GM10847 (cell line): ENCODE results near the gene IRF7.
A peak's percentile ranks its signal among the peaks of the same experiment; 100 is the strongest.

Experiments
- POLR2A ChIP-seq: IDR thresholded peaks from 2 replicates; pipeline ENCODE4 v1.6.1; 2011; ENCODE audit not compliant: insufficient read length; ENCODE audit errors: extremely low read depth

IRF7 gene

DNA sequence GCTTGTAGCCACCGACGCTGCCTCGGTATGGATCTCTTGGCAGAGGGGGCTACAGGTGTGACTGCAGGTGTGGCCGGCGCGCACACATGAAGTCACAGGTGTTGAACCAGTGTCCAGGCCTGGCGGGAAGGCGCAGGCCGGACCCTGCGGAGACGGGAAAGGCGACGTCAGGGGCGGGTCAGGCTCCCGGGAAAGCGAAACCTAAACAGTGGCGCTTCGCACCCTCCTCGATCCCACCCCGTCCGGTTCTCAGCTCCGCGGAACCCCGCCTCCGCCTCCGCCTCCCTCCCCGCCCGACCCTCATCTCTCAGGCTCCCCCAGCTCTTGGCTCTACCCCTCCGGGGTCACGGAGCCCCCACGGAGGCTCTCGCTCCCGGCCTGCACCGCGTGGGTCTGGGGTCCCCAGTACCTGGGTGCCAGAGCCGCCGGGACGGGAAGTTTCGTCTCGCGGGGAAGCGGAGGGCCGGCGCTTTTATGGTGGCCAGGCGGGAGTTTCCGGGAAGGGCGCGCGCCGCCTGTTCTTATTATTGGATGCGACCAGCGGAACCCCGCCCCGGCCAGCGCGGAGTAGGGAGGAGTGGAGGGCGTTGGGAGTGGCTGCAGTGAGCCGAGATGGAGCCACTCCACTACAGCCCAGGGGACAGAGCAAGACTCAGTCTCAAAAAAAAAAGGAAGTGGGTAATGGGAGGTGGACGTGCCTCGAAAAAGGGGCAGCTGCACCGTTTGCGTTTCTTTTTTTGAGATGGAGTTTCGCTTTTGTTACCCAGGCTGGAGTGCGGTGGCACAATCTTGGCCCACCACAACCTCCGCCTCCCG lies at the start of gene IRF7:
Gene IRF7 (minus strand): TSS at position 447 of the 816 bp plus-strand sequence. CDS start 586 bp downstream, outside the sequence.
- peak; percentile 98 for TF ChIP-seq POLR2A

DNA sequence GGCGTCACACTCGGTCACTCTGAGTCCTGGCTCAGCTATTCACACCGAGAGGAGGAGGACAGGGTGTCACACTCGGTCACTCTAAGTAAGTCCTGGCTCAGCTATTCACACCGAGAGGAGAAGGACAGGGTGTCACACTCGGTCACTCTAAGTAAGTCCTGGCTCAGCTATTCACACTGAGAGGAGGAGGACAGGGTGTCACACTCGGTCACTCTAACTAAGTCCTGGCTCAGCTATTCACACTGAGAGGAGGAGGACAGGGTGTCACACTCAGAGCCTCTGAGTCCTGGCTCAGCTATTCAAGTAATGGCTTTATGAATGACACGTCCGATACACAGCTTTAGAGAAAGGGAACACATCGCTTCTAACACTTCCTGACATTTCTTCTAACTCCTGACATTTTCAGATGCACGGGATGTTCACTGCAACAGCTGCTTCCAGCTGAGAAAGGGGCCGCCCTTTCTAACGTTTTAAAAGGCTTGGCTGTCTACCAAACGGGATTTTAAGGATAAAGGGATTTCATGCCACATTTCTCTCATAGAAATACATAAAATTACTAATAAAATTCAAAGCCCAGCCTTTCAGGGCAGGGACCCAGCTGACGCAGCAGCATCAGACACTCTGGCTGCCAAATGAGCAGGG lies 49.4 kb upstream of the IRF7 start:
- no peak for TF ChIP-seq POLR2A

DNA sequence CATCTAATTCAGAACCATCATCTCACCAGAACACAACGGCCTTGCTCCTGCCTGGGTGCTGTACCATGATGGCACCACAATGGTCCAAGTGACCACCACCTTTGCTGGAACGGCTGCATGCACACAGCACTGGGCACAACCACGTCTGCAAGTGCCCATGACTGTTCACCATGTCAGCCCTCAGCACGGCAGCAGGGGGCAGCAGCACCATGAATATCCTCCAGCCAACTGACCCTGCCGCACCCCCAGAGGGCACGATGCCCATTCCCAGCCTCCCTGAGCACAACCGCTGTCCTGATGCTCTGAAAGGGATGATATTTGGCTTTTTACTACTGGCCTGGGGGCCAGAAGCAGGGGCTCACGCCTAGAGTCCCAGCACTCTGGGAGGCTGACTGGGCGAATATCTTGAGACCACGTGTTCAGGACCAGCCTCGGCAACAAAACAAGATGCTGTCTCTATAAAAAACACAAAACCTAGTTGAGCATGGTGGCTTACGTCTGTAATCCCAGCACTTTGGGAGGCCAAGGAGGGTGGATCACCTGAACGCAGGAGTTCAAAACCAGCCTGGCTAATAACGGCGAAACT lies 47.0 kb upstream of the IRF7 start:
- TF ChIP-seq POLR2A = no peak

DNA sequence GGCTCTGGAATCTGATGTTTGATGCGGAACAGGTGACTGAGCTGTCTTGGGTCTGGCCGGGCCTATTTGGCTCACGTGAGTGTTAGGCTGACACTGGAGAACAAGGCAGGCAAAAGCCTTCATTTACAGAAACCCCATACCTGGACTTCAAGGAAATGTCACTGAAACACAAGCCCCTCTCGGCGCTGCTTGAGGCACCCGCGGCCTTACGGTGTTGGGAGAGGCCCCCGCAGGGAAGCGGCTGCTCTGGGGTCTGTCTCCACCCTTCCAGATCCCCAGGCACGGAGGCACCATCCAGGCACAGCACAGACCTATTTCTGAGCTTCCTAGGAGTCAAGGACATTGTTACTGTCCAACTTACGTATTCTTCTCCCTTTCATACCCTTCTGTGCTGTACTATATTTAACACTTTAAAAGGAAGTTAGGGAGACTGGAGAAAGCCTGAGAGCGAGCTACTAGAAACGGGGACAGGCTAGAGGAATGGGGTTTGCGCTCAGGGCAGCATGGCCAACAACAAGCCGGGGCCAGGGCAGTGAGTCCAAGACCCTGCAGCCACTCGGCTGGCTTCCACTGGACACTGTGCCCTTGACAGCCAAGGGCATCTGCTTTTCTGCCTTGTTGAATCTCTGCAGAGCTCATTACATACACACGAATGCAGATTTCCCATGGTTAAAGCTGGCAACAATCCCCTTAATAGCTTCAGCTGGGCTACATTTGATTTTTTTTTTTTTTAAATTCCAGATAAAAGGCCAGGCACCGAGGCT lies 45.1 kb upstream of the IRF7 start:
- no peak for TF ChIP-seq POLR2A

DNA sequence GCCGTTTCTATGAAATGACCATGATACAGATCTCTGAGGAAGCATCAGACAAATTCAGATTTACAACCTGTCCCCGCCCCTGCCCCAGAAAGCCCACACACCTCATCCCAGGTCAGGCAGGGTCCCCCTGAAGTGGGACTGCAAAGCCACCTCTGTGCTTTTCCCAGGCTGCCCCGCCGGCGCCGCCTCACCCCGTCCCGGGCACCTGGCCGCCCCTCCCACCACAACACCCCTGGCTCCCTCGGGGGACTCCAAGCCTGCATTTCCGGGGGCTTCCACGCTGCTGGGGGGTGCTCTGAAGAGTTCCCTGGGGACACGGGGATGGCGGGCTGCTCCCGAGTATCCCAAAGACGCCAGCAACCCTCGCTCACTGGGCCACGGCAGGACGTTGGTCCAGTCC lies 44.5 kb upstream of the IRF7 start:
- TF ChIP-seq POLR2A = no peak

DNA sequence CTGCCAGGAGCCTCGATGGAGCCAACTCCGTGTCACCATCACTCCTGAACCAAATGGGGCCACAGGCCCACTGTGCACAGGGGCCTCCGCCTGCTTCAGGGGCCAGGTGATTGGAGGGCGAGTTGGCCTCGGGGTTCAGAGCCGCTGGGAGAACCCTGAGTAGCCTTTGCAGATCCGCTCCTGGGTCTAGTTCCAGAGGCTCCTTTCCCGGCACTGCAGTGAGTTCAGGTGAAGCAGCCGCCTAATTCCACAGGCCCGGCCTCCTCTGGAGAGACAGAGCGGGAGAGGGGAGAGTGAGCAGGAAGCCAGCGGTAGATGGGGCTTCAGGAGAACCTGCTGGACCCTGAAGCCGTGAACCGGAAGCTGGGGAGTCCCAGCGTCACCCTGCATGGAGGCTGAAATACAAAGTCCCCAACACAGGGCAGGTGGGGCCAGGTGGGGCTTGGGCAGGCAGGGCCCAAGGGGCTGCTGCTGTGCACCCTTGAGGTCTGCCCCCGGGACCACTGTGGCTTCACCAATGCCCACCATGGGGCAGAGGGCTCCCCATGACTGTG lies 43.9 kb upstream of the IRF7 start:
- no peak for TF ChIP-seq POLR2A

DNA sequence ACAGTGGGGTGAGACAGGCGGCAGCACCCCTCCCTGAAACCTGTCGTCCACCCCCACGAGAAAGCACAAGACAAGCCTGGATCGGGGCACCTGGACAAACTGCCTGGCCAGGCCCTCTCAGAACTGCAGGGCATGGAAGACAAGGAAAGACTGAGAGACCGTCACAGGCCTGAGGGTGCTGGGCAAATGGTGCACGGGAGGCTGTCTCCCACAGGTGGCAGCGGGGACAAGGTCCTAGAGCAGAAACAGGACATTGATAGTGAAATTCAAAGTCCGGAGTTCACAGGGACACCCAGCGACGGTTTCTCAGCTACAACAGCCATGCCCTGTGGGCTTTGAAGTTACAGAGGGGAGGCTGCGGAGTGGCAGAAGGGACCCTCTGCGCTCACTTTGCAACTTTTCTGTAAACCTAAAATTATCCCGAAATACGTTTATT lies 42.0 kb upstream of the IRF7 start:
- no peak for TF ChIP-seq POLR2A

DNA sequence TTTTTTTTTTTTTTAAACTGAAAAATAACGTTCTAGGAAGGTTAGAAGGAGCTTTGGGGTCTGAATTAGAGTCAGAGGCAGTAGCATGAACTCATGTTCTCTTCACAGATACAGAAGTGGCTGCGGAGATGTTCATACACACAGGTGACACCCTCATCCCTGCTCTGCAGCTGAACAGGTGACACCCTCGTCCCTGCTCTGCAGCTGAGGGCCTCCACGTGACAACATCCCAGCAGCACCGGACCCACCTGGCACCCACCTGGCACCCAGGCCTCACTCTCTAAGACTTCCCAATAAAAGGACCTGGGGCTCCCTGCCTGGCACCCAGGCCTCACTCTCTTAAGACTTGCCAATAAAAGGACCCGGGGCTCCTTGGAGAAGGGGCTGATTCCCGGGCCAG lies 41.1 kb upstream of the IRF7 start:
- TF ChIP-seq POLR2A = no peak

DNA sequence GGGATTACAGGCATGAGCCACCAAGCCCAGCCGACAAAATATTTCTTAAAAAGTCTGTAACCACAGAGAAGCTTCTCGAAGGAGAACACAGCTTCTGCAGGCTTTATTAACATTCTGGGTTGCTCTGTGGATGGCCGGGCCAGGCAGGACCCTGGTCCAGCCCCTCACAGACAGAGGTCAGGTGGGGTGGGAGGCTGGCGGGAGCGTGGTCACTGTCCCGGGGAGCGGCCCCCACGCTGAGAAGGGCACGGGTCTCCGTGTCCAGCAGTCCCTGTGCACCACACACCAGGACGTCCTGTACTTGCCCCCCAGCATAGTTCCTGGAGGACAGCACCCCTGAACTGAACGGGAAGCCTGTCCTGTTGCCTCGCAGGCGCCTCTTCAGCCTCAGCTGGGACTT lies 40.7 kb upstream of the IRF7 start:
- TF ChIP-seq POLR2A = no peak

DNA sequence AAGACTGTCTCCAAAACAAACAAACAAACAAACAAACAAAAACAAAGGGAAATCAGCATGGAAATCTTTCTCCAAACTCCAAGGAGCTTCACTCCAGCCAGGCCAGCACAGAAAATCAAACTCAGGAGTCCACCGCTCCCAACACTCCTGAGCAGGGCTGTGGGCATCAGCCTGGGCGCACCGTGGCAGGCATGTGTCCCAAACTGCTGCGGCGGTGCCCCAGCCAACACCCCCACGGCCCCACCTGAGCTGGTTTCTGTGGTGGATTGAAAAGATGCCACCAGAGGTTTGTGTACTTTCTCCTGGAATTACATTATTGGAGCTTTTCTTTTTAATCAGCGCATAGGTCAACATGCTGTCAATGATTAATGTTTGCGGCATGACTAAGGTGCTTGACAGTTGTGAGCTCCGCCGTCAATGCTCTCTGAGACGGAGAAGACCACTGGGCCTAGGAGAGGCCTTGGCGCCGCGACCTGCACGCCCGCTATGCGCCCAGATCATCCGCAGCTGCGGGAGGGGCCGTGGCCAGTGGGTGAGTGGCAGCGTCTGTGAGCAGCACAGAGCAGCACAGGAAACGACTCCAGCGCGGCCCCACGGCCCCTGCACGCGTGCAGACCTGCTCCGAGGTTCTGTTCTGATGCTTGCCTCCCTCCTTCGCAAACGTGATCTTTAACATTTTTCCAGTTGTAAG lies 39.4 kb upstream of the IRF7 start:
- TF ChIP-seq POLR2A = no peak

DNA sequence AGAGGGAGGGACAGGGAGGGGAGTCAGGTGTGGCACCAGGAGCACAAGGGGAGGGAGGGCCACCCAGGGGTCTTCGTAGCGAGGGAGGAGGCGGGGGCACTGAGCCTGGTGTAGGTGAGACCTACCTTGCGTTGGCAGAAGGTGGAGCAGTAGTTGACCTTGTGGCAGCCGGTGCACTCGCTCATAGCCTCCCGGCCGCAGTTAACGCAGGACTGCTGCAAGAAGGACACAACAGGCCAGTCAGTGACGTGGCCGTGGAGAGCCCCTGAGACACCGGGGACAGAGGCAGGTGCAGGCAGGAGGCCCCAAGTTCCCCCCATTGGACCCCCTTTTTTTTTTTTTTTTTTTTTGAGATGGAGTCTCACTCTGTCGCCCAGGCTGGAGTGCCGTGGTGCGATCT lies 38.1 kb upstream of the IRF7 start:
- TF ChIP-seq POLR2A = no peak

DNA sequence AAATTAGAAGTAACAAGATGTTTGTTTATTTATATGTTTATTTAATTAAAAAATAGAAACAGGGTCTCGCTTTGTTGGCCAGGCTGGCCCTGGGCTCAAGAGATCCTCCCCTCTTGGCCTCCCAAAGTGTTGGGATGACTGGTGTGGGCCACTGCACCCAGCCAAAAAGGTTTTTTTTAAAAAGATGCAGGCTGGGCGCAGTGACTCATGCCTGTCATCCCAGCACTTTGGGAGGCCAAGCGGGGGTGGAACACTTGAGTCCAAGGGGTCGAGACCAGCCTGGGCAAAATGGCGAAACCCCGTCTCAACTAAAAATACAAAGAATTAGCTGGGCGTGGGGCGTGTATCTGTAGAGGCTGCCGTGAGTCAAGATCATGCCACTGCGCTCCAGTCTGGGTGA lies 34.7 kb upstream of the IRF7 start:
- TF ChIP-seq POLR2A = no peak

DNA sequence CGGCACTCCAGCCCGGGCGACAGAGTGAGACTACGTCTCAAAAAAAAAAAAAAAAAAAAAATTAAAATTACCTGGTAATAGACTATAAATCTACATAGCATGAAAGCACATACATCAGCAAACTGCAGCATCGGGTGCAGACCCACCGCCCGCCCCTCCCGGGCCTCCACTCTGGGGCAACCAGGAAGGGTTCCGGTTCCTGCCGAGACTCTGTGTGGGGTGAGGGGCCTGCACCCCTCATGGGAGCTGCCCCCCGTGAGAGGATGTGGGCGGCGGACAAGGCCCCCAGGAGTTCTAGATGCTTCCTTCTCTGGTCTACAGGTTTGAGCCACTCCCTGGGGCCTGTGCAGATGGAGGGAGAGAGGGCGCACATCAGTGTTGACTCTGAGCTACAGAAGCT lies 30.5 kb upstream of the IRF7 start:
- TF ChIP-seq POLR2A = no peak

DNA sequence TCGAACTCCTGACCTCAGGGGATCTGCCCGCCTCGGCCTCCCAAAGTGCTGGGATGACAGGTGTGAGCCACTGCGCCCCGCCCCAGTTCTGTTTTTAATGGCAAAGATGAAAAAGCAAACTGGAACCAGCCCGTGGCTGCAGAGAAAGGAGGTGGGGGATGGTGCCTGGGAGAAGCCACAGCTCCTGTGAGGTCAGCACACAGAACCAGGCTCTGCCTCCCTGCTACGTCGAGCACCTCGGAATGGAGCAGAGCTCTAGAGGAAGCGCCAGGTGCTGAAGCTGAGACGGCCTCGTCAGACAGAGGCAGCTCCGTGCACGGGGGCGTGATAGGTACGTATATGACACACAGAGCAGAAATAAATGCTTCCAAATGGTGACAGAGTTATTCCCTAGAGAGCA lies 29.8 kb upstream of the IRF7 start:
- TF ChIP-seq POLR2A = no peak
